Stimulated activated CD8-positive, alpha-beta memory T cell treated with anti-CD3 and anti-CD28 coated beads, Interleukin-7, amount 100 ng/mL, for 48 hours (primary cell): Measurements from ENCODE around the gene ZNF786.
"Not testable (repeated sequence)": the region's sequence is repeated elsewhere in the genome, so short reads cannot be mapped to it uniquely, and the experiment has no call there.

ENCODE experiments used
- DNase-seq, 2 donors: peaks; one replicate each; pipeline ENCODE4 v3.0.0-alpha.2; 2020; ENCODE audit warnings: low read depth in 1 of 2; ENCODE audit errors: extremely low read depth in 1 of 2

Gene ZNF786

DNA sequence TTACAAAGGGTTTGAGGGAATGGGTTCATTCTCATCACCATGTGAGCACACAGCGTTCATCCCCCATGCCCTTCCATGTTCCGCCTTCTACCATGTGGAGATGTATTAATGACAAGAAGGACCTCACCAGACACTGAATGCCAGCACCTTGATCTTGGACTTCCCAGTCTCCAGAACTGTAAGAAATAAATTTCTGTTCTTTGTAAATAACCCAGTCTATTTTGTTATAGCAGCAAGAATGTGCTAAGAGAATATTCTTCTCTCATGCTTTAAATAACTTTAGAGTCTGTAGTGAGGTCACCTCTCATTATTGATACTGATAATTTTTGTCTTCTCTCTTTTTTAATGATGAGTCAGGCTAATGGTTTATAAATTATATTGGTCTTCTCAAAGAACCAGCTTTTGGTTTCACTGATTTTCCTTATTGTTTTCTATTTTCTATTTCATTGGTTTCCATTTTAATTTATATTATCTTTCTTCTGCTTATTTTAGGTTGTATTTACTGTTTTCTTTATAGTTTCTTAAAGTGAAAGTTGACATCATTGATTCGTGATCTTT lies 59.1 kb downstream of the ZNF786 start:
- DNase-seq, result no peak

GRCh38 chr7:149030439-149030838 lies 60.1 kb downstream of the ZNF786 start:
- DNase-seq, result not testable (repeated sequence)

- DNase-seq, result peak; percentile 99 to 100
Measured at GRCh38 chr7:149028346-149029109, 62.0 kb downstream of the ZNF786 start, which contains the start of gene PDIA4. PDIA4 (minus strand) TSS chr7:149028505; CDS start chr7:149028408, 97 bp downstream.

- no peak for DNase-seq
Measured at GRCh38 chr7:149027611-149028345, 62.7 kb downstream of the ZNF786 start.

- no peak for DNase-seq
Measured at GRCh38 chr7:149027055-149027454, 63.5 kb downstream of the ZNF786 start.

GRCh38 chr7:149023662-149024061 lies 66.9 kb downstream of the ZNF786 start:
- no peak for DNase-seq

GRCh38 chr7:149022756-149023360 lies 67.7 kb downstream of the ZNF786 start:
- DNase-seq, result no peak

DNA sequence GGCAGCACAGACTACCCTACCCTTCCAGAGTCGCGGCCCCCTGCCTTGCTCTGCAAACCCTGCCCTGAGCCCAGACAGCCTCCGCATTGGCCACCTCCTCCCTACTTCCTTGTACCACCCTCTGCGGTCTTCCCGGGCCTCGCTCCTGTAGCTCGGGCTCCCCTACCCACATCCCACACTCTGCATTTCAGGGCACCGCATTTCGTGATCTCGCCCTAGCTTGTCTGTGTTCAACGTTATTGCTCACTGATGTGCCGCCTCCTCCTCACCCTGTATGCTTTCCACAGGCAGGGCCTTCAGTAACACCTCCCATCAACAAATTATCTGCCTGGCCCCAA lies 68.8 kb downstream of the ZNF786 start:
- DNase-seq, result no peak

DNA sequence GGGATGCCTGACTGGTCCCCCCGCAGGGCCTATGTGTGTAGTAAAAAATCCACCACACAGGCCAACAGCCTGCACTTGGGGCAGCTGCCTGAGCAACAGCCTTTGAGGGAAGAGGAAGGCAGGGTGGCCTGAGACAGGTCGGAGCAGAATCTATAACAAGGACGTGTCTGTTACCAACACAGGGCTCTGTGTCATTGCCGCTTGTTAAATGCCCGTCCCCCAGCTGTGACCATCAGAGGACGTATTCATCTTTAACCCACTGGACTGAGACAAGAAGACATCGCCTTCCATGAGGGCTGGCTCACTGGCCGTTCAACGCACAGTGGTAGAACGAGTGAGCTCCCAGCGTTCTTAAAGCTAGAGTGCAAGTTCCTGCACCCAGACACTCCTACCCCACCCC lies 70.0 kb downstream of the ZNF786 start:
- DNase-seq, result no peak
